Measurements from ENCODE around the gene RAD52. TPM values are rescaled to one million over a fixed set of nuclear protein-coding genes. Genes with fewer than 3 reads are reported as not detected.

RAD52 gene
- total RNA-seq, 1 donor from 2014 or later: 175 TPM

- no peaks in the 10 kb centered on the region for H3K4me1 ChIP-seq
- no peak overlapping the region for H3K27ac ChIP-seq
- H3K4me3 ChIP-seq: no peak overlapping the region
- no peak for TF ChIP-seq CTCF (IDR thresholded peaks at IDR 0.05)
- DNase-seq (ENCODE audit: low spot score in 2 of 2): no peak
- intact Hi-C loops (cut with DNase I): no loop called here
- peaks cover 38 to 71% of the 10 kb centered on the region in 2 donors for H3K36me3 ChIP-seq
- H3K9me3 ChIP-seq: no peaks in the 10 kb centered on the region
- no peaks in the 10 kb centered on the region for H3K27me3 ChIP-seq
Observed at GRCh38 chr12:867905-868304, 81.6 kb downstream of the RAD52 start.

DNA sequence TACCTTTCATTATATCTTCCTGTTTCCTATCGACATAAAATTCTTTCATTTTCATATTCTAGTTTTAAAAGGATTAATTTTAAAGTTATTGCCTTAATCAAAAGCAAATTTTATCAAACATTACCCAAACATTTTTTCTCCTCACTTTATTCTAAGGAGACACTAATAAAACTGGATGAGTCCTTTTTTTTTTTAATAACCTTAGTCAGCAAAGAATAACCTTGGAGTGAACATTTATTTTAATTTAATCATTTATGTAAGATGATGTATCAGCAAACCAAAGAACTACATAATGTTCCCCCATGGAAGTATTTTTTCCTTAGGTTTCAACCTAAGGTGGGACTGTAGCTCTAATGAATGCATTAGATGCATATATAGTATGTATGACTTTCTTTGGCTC lies 83.9 kb downstream of the RAD52 start:
- intact Hi-C loops (cut with DNase I): no loop called here
- no peak for DNase-seq (ENCODE audit: low spot score in 2 of 2)

DNA sequence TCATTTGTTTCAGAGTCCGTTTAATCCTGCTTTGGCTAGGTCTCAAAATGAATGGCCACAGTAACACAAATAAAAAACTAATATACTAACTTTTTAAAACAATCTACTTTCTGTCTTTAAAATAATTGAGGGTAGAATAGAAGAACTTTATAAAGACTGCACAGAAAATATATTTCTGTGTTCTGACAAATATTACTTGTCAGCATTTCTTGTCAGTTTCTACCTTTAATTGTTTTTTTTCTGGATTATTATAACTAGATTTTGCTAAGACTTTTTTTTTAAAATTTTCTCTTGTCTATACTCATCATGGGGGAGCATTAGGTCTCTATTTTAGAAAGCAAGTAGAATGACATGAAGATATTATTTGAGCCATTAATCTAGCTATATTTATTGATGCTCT lies 86.2 kb downstream of the RAD52 start:
- Histone ChIP-seq H3K9me3 (no peaks in the 10 kb centered on the region), H3K27ac (no peak overlapping the region), H3K4me1 (no peaks in the 10 kb centered on the region), H3K27me3 (no peaks in the 10 kb centered on the region), H3K36me3 (peaks cover 42 to 50% of the 10 kb centered on the region in 2 donors), H3K4me3 (no peak overlapping the region)
- no peak for TF ChIP-seq CTCF (IDR thresholded peaks at IDR 0.05)
- DNase-seq (ENCODE audit: low spot score in 2 of 2): no peak
- intact Hi-C loops (cut with DNase I): no loop called here

More for the DNA sequence above, 83.9 kb downstream of the RAD52 start:
- no peaks in the 10 kb centered on the region for H3K4me1 ChIP-seq
- no peak overlapping the region for H3K27ac ChIP-seq
- no peak for TF ChIP-seq CTCF (IDR thresholded peaks at IDR 0.05)
- H3K4me3 ChIP-seq: no peak overlapping the region
- H3K9me3 ChIP-seq: no peaks in the 10 kb centered on the region
- H3K36me3 ChIP-seq: peaks cover 44 to 65% of the 10 kb centered on the region in 2 donors
- H3K27me3 ChIP-seq: no peaks in the 10 kb centered on the region

- H3K36me3 ChIP-seq: peaks cover 35 to 41% of the 10 kb centered on the region in 2 donors
- no peaks in the 10 kb centered on the region for H3K4me1 ChIP-seq
- H3K27ac ChIP-seq: no peak overlapping the region
- no peaks in the 10 kb centered on the region for H3K27me3 ChIP-seq
- TF ChIP-seq CTCF (IDR thresholded peaks at IDR 0.05): no peak
- intact Hi-C loops (cut with DNase I): no loop called here
- no peak overlapping the region for H3K4me3 ChIP-seq
- no peaks in the 10 kb centered on the region for H3K9me3 ChIP-seq
- DNase-seq (ENCODE audit: low spot score in 2 of 2): no peak
Observed at GRCh38 chr12:862303-862911, 87.1 kb downstream of the RAD52 start.

Other genes starting within 250 kb of the RAD52 start
- 178 TPM for gene WNK1, start 197.1 kb downstream of the RAD52 start, total RNA-seq
- 41.4 TPM for gene ERC1, start 41.5 kb upstream of the RAD52 start, total RNA-seq

All from ascending aorta (tissue), 2 donors.